ENCODE data around the gene KCTD16. TPM values are rescaled to one million over a fixed set of nuclear protein-coding genes. Genes with fewer than 3 reads are reported as not detected.

Gene KCTD16
- total and polyA plus RNA-seq, 8 donors = 0.57 to 6.6 (median 3.2) TPM

DNA sequence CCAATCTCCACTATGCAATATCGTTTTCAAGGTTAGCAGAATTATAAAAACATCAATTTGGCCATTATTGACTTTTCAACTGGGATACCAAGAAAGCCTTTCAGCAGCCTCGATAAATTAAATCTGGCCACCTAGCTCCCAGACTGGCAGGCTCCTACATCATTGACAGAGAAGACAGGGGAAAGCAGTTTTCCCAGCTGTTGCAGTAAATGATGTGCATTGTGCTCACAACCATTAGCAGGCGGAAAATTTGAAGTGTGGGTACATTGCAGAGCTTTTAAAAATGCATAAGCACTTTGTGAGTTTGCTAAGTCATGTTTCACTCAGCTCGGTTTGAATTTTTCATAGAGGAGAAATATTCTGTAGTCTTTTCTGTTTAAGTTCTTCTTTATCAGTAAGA lies 297.9 kb downstream of the KCTD16 start:
- 15 to 17% methylated on average over 4 of the region's 4 CpGs for WGBS, 2 donors
- Histone ChIP-seq H3K4me1 (peaks cover 0 to 11% (median 0%) of the 10 kb centered on the region in 3 donors), H3K9me3 (no peaks in the 10 kb centered on the region), H3K27ac (no peak overlapping the region), H3K27me3 (no peaks in the 10 kb centered on the region), H3K4me3 (no peak overlapping the region), H3K36me3 (no peaks in the 10 kb centered on the region)
- FAIRE-seq (no peak), ATAC-seq (peak in 3 of 4 donors; percentile 59 to 75 (median 59)), DNase-seq (no peak)
- TF ChIP-seq, protein P1, sequence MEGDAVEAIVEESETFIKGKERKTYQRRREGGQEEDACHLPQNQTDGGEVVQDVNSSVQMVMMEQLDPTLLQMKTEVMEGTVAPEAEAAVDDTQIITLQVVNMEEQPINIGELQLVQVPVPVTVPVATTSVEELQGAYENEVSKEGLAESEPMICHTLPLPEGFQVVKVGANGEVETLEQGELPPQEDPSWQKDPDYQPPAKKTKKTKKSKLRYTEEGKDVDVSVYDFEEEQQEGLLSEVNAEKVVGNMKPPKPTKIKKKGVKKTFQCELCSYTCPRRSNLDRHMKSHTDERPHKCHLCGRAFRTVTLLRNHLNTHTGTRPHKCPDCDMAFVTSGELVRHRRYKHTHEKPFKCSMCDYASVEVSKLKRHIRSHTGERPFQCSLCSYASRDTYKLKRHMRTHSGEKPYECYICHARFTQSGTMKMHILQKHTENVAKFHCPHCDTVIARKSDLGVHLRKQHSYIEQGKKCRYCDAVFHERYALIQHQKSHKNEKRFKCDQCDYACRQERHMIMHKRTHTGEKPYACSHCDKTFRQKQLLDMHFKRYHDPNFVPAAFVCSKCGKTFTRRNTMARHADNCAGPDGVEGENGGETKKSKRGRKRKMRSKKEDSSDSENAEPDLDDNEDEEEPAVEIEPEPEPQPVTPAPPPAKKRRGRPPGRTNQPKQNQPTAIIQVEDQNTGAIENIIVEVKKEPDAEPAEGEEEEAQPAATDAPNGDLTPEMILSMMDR (IDR thresholded peaks at IDR 0.05) = no peak
- intact Hi-C loops (cut with DNase I) = no loop called here

DNA sequence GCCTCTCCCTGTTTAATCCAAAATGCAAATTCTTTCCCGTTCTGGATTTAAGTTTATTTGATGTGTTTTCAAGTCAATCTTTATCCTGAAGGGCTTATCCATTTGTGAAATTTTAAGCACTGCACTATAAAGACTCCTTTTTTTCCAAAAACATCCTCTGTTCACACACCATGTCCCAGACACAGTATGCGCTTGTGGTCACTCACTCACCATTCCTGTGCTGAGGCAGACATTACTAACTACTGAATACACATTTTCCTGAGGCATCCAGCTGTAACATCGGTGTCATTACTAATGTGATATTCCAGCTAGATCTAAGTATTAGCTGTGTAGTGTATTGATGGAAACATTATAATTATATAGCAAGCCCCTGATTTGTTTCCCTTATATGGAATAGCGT lies 298.4 kb downstream of the KCTD16 start:
- Histone ChIP-seq H3K4me3 (no peak overlapping the region), H3K27me3 (no peaks in the 10 kb centered on the region), H3K27ac (no peak overlapping the region), H3K4me1 (peaks cover 0 to 11% (median 0%) of the 10 kb centered on the region in 3 donors), H3K36me3 (no peaks in the 10 kb centered on the region), H3K9me3 (no peaks in the 10 kb centered on the region)
- ATAC-seq (no peak), DNase-seq (no peak), FAIRE-seq (no peak)
- intact Hi-C loops (cut with DNase I) = no loop called here
- TF ChIP-seq, protein P1 (IDR thresholded peaks at IDR 0.05) = no peak
- 70 to 72% methylated on average over 4 of the region's 4 CpGs for WGBS, 2 donors

DNA sequence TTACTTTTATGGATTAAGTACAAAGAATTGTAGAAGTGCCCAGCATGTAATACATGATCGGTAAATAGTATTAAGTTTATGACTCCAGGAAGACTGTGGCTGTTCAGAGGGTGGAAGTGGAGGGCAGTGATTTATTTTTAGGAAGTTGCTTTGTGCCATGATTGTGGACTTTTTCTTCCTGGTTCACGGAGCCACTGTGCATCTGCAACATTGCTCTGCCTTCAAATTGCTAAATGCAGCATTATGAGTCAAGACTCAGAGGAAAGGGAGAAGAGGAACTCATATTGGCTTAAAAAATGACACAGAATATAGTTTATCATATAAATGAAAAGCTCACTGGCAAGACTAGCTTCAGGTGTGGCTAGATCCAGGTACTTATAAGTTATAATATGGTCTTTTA lies 301.5 kb downstream of the KCTD16 start:
- Histone ChIP-seq H3K4me1 (peaks cover 0 to 11% (median 0%) of the 10 kb centered on the region in 3 donors), H3K27ac (no peak overlapping the region), H3K36me3 (no peaks in the 10 kb centered on the region), H3K4me3 (no peak overlapping the region), H3K27me3 (no peaks in the 10 kb centered on the region), H3K9me3 (no peaks in the 10 kb centered on the region)
- no peak for DNase-seq
- TF ChIP-seq, protein P1 (IDR thresholded peaks at IDR 0.05) = no peak
- FAIRE-seq = no peak
- WGBS, 2 donors = 82 to 83% methylated on average over 2 of the region's 2 CpGs
- intact Hi-C loops (cut with DNase I) = no loop called here
- ATAC-seq = no peak

DNA sequence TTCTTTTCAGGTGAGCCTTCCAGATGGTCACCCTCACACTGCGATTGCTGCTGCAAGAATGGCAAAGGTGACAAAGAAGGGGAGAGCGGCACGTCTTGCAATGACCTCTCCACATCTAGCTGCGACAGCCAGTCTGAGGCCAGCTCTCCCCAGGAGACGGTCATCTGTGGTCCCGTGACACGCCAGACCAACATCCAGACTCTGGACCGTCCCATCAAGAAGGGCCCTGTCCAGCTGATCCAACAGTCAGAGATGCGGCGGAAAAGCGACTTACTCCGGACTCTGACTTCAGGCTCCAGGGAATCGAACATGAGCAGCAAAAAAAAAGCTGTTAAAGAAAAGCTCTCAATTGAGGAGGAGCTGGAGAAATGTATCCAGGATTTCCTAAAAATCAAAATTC lies 303.0 kb downstream of the KCTD16 start:
- peaks cover 0 to 6% (median 0%) of the 10 kb centered on the region in 3 donors for H3K4me1 ChIP-seq
- no peak overlapping the region for H3K4me3 ChIP-seq
- H3K27ac ChIP-seq = no peak overlapping the region
- 95 to 97% methylated on average over 13 of the region's 13 CpGs for WGBS, 2 donors
- DNase-seq (no peak), ATAC-seq (no peak), FAIRE-seq (no peak)
- H3K27me3 ChIP-seq = no peaks in the 10 kb centered on the region
- intact Hi-C loops (cut with DNase I) = no loop called here
- H3K9me3 ChIP-seq = no peaks in the 10 kb centered on the region
- no peaks in the 10 kb centered on the region for H3K36me3 ChIP-seq
- TF ChIP-seq, protein P1 (IDR thresholded peaks at IDR 0.05) = no peak

- H3K27ac ChIP-seq = no peak overlapping the region
- no peaks in the 10 kb centered on the region for H3K36me3 ChIP-seq
- no peaks in the 10 kb centered on the region for H3K27me3 ChIP-seq
- FAIRE-seq (no peak), ATAC-seq (no peak), DNase-seq (no peak)
- TF ChIP-seq, protein P1 (IDR thresholded peaks at IDR 0.05) = no peak
- no peak overlapping the region for H3K4me3 ChIP-seq
- intact Hi-C loops (cut with DNase I) = no loop called here
- no peaks in the 10 kb centered on the region for H3K9me3 ChIP-seq
- H3K4me1 ChIP-seq = no peaks in the 10 kb centered on the region
Measured at GRCh38 chr5:144478565-144478964, 307.9 kb downstream of the KCTD16 start.
